NCI-H2107 (cell line): ENCODE measurements around the gene EHD3.

Source experiments
- DNase-seq: peaks from one replicate; lab custom pipeline; 2025; lab: John Stamatoyannopoulos, UW

Gene EHD3

GRCh38 chr2:31294196-31294595, 60.2 kb downstream of the EHD3 start:
- DNase-seq, result no peak

GRCh38 chr2:31296641-31297287, 62.8 kb downstream of the EHD3 start:
- no peak for DNase-seq

- DNase-seq, result no peak
Measured at GRCh38 chr2:31297751-31298150, 63.8 kb downstream of the EHD3 start.

GRCh38 chr2:31299547-31299946, 65.6 kb downstream of the EHD3 start:
- no peak for DNase-seq

DNA sequence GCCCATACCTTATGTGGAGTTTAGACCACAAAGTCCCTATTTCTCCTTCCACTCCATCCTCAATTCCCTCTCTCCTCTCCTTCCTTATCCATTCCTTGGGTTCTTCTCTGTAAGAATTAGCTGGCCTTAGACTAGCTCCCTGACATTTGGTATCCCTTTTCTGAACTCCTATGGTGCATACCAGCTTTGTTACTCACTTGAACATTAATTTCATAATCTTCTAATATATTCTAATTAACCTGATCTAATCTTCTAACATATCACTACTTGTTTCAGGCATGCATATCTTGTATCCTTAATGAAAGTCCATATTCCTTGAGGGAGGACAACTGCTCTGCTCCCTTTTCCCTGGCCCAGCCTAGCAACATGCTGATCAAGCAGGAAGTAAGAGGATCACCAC, 66.4 kb downstream of the EHD3 start:
- no peak for DNase-seq

GRCh38 chr2:31302940-31303563, 69.1 kb downstream of the EHD3 start:
- DNase-seq, result no peak

DNA sequence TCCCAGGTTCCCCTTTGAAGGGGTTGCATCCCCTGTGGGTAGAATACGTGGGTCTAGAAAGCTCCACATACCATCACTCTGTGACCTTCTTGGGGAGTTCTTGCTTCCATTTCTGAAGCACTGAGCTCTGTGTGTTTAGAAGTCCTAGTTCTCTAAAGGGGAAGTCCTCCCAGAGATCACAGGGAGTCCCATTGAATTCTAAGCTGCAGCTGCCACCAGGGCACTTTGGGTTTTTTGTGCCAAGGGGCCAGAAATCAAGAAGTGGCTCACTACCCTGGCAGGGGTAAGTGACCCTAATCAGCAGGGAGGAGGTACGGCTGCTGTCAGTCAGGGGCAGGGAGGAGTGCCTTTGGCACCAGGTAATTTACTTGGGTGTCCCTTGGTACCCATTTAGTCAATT, 70.9 kb downstream of the EHD3 start:
- DNase-seq, result no peak

GRCh38 chr2:31312898-31313297, 78.9 kb downstream of the EHD3 start:
- DNase-seq, result no peak

- no peak for DNase-seq
Measured at GRCh38 chr2:31314761-31315160, 80.8 kb downstream of the EHD3 start.

GRCh38 chr2:31317396-31317795, 83.4 kb downstream of the EHD3 start:
- no peak for DNase-seq

GRCh38 chr2:31318361-31319336, 84.7 kb downstream of the EHD3 start:
- no peak for DNase-seq
